DMS53 treated with DMSO at 0.1 percent for 48 hours (cell line): ENCODE data around the gene ZDHHC9.

Source experiments
- DNase-seq: peaks from one replicate; lab custom pipeline; 2025; ENCODE audit not compliant: unreplicated experiment; lab: John Stamatoyannopoulos, UW

ZDHHC9 gene

DNA sequence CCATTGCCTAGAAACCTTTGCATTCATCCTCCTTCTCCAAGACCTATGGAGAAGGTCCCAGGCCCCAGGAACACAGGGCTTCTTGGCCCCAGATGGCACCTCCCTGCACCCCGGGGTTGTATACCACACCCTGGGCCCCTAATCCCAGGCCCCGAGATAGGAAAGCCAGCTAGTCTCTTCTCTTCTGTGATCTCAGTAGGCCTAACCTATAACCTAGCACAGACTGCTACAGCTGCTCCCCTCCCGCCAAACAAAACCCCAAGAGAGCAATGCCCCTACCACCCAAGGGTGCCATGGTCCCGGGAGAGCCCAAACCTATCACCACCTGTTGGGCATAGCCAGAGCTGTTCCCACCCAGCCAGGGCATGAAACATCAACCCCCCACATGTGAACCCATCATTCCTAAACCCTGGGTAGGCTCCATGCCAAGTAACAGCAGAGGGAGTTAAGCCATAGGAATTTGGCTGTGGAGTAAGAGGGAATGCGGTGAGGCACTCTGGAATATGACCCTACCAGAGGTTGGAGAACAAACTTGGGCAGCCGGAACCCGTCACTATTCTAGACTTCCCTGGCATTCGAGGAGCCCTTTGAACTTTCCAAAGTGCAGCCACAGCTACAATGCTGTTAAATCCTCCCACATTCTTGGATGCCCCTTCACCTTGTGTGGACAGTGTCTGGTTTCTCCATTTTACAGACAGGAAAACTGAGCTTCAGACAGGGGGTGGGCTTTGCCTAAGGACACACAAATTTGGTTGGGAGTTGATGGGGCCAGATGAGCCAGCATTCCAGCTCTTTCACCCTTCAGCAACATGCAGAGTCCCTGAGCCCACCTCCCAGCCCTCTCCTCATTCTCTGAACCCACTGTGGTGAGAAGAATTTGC is 74.9 kb downstream of the ZDHHC9 start:
- DNase-seq = no peak

DNA sequence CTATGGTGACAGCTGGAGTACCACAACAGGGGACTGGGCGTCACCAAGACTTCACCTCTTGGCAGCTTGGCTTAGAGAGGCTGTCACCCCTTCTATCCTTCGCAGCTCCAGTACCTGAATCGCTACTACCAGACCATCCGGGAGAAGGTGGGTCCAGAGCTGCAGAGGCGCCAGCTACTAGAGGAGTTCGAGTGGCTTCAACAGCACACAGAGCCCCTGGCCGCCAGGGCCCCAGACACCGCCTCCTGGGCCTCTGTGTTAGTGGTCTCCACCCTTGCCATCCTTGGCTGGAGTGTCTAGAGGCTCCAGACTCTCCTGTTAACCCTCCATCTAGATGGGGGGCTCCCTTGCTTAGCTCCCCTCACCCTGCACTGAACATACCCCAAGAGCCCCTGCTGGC is 75.5 kb downstream of the ZDHHC9 start:
- DNase-seq = no peak

DNA sequence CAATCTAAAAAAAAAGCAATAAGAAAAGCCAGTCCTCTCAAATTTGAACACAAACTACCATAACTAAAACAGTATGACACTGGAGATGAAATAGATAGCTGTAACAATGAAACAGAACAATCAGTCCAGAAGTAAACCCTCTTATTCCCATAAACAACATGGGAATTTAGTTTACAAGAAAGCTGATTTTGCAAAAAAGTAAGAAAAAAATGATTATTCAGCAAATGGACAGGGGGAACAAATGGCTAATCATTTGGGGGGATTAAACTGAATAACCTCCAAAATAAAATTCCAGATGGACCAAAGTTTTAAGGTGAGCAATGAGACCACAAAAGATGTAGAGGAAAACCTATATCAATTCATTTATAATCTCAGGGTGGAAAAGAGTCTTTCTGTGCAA is 80.0 kb downstream of the ZDHHC9 start:
- no peak for DNase-seq

DNA sequence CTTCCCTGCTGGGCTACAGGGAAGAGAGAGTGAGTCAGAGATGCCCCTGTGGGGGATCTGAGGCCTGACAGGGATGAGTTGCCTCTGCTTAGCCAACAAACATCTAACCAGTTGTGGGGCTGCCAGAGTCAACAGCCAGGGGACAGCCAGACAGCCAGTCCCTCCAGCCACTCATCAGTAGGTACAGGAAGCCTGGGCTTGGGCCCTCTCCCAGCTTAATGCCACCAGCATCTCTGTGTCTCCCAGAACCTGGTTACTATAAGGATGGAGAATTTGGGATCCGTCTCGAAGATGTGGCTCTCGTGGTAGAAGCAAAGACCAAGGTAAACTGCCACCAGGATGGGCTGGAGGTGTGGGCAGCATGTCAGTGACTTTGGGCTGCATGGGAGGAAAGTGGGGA is 81.2 kb downstream of the ZDHHC9 start:
- DNase-seq = no peak

DNA sequence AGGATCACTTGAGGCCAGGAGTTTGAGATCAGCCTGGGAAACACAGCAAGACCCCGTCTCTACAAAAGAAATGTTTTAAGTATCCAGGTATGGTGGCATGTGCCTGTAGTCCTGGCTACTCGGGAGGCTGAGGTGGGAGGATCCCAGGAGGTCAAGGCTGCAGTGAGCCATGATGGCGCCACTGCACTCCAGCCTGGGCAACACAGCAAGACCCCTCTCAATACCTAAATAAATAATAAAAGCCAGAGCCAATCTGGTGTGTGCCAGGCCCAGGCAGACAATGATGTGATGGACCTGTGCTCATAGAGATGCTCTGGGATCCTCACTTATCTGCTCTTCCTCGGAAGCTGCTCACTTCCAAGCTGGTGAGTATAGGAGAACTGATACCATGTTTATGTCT is 82.1 kb downstream of the ZDHHC9 start:
- DNase-seq = no peak

DNA sequence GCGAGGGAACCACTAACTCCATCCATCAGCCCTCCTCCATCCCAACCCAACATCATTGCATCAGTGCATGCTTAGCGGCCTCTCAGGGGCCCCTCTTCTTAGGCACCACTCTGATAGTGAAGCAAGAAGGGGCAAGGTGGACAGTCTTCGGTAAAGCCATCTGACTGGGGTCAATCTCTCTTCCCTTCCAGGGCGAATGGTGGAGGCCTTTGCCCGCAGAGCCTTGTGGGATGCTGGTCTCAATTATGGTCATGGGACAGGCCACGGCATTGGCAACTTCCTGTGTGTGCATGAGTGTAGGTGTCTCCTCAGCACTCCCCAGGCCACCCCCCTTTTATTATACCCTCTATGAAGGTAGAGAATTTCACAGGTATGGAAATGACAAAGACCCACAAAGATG is 82.7 kb downstream of the ZDHHC9 start:
- DNase-seq = no peak

DNA sequence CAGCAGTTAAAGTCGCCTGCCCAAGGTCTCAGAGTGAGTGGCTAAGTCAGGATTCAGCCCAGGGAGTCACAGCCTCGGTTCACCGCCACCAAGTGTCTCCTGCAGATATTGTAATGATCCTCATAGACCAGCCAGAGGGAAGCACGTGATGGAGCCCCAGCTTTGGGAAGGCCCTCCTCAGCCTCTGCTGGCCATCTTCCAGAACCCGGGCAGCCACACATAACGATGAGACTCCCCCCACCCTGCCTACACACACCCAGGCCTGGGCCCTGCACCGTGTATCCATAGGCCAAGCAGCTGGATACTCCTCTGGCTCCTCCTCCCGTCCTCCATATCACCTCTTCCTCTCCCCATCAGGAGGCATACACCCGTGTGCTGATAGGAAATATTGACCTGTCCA is 83.5 kb downstream of the ZDHHC9 start:
- no peak for DNase-seq

DNA sequence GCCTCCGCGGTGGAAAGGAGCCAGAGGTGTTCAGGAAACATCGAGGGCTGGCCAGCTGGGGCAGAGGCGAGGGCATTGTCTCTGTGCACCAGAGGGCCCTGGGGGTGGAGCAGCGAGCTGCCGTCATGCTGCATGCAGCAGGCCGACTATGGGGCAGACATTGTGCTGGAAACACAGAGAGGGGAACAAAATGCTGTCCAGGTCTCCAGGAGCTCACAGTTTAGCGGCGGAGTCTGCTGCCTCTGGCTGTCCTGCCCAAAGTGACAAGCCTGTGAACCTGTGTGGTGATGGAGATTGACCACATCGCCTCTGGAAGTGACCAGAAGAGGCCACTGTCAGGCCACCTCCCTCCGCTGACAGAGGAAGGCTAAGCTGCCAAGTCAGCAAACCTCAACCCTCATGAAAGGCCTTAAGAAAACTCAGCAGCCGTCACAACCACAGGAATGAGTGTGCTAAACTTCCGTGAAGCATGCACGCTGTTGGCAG is 84.1 kb downstream of the ZDHHC9 start:
- no peak for DNase-seq

DNA sequence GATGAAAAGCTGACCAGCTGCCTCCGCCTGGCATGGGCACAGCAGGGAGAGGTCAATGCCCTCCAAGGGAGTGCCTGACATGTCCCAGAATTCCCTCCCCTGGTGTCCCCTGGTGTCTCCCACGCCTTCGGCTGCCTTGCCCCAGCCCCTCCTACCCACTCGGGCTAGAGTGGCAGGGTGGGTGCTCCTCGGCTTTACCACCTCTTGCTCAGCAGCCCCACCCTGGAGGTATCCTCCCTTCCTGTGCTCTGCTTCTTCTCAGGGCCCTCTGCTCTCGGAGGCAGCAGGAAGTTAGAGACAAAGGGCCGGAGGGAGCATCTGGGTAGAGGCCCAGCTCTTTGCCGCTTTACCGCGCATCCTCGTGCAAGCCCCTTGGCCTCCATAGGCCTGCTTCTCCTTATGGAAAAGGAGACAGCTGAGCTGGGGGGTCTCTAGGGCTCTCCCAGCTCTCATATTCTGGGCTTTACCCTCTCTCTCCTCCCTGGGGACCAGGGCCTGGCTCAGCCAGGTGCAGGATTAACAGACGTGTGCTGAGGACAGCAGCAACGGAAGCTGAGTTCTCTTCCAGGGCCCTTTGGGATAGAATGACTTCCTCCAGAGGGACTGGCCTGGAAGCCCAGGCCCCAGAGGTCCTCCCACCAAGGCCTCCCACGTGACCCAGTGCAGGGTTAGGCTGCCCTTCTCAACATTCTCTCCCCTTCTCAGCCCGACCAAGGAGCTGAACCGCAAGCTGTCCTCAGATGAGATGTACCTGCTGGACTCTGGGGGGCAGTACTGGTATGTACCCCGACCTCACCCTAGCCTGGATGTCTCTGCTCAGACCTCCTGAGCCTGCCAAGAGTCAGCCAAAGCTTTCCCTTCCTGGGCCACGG is 87.7 kb downstream of the ZDHHC9 start:
- DNase-seq = no peak

DNA sequence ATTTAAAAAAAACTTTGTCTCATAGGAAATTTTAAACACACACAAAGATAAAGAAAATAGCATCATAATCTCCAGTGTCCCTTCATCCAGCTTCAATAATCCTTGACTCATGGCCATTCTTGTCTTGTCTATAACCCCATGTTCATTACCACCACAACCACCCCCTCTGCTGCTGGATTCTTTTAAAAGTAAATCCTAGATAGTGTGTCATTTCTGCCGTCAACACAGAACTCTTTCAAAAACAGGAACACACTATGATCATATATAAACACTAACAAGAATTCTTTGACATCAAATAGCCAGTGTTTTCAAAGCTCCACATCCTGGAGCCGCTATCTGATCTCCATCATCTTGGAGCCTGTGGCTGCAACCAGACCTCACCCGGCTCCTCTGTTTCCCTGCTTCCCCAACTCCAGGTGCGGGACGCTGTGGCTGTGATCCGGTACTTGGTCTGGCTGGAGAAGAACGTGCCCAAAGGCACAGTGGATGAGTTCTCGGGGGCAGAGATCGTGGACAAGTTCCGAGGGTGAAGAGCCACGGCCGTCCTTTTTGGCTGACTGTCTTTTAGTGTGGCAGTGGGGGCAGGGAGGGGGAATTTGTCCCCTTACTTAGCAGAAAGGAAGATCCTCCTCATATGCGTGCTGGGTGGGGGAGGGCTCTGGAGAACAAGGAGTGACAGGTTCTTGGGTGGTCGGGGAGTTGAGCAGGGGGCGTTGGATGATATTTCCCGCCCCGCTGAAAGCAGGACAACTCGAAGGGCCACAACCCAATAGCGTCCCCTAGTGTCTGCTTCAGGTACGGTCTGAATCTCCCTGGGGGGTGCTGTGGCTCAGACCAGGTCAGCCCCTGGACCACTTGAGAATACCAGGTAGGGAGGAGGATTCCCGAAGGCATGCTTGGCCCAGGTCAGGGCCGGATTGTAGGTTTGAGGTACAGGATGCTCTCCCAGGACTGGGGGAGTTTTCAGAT is 89.3 kb downstream of the ZDHHC9 start:
- no peak for DNase-seq
